ENCODE data around the gene LIMA1. TPM values are rescaled to one million over a fixed set of nuclear protein-coding genes. Genes with fewer than 3 reads are reported as not detected.

The LIMA1 gene
- total RNA-seq, 2 donors from 2014 or later = 20.7 to 28.3 TPM

DNA sequence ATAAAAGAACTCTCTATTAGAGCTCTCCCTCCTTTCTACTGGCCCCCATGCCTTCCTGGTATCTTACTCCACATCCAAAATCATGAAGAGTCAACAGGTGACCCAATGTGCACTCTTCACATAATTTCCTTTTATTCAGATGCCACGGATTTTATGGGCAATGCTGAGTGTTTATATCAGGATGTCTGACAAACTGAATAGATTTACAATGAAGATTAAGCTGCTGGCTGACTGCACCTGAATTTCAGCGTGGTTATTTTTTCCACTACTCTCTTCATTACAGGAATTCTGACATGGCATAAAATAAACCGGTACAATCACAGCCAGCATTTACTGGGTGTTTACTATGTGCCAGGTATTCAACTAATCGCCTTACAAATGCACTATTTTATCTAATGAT lies 86.8 kb downstream of the LIMA1 start:
- Histone ChIP-seq H3K27me3 (no peaks in the 10 kb centered on the region), H3K4me1 (no peaks in the 10 kb centered on the region), H3K4me3 (no peak overlapping the region), H3K9me3 (no peaks in the 10 kb centered on the region), H3K36me3 (peaks cover 47% of the 10 kb centered on the region), H3K27ac (no peak overlapping the region)
- TF ChIP-seq, protein P1, sequence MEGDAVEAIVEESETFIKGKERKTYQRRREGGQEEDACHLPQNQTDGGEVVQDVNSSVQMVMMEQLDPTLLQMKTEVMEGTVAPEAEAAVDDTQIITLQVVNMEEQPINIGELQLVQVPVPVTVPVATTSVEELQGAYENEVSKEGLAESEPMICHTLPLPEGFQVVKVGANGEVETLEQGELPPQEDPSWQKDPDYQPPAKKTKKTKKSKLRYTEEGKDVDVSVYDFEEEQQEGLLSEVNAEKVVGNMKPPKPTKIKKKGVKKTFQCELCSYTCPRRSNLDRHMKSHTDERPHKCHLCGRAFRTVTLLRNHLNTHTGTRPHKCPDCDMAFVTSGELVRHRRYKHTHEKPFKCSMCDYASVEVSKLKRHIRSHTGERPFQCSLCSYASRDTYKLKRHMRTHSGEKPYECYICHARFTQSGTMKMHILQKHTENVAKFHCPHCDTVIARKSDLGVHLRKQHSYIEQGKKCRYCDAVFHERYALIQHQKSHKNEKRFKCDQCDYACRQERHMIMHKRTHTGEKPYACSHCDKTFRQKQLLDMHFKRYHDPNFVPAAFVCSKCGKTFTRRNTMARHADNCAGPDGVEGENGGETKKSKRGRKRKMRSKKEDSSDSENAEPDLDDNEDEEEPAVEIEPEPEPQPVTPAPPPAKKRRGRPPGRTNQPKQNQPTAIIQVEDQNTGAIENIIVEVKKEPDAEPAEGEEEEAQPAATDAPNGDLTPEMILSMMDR (IDR thresholded peaks at IDR 0.05) = no peak
- no peak for DNase-seq (ENCODE audit: low spot score)

DNA sequence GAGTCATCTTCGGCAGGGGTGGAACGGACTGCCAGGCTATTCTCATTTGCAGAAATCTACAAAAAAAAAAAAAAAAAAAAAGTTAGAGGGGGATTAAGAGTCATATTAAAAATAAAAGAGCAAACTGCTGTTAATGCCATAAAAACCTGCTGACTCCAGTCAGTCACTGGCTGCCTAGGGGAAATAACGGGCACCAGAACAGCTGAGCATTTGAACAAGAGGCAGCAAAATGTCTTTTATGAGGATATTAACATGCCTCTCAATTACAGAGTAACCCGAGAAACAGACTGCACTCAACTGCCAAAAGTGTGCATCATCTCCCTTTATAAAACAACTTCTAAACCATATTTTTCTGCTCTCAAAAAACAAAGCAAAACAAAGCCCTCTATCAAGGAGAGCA lies 87.5 kb downstream of the LIMA1 start:
- DNase-seq (ENCODE audit: low spot score) = no peak
- Histone ChIP-seq H3K27me3 (no peaks in the 10 kb centered on the region), H3K9me3 (no peaks in the 10 kb centered on the region), H3K4me3 (no peak overlapping the region), H3K36me3 (peaks cover 47% of the 10 kb centered on the region), H3K4me1 (no peaks in the 10 kb centered on the region), H3K27ac (no peak overlapping the region)
- TF ChIP-seq, protein P1 (IDR thresholded peaks at IDR 0.05) = no peak

DNA sequence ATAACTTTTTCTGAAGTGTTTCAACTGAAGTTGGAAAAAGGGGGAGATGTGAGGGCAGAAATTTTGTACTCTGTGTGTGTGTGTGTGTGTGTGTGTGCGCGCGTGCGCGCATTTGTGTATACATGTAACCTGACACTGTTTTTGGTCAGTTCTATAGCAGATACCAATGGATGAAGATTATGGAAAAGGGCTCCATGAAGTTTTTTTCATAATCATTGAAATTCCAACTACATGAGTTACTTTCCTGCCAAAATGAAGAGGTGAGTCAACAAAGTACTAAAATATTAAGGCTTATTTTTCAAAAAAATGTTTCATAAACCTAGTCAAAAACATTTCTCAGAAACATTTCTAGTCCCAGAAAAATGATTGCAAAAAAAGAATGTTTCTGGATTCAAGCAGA lies 90.4 kb downstream of the LIMA1 start:
- H3K27me3 ChIP-seq = no peaks in the 10 kb centered on the region
- peaks cover 0 to 9% of the 10 kb centered on the region in 2 donors for H3K4me1 ChIP-seq
- no peak overlapping the region for H3K27ac ChIP-seq
- no peak for DNase-seq (ENCODE audit: low spot score)
- H3K36me3 ChIP-seq = peaks cover 31% of the 10 kb centered on the region
- no peak overlapping the region for H3K4me3 ChIP-seq
- H3K9me3 ChIP-seq = no peaks in the 10 kb centered on the region
- TF ChIP-seq, protein P1 (IDR thresholded peaks at IDR 0.05) = no peak

DNA sequence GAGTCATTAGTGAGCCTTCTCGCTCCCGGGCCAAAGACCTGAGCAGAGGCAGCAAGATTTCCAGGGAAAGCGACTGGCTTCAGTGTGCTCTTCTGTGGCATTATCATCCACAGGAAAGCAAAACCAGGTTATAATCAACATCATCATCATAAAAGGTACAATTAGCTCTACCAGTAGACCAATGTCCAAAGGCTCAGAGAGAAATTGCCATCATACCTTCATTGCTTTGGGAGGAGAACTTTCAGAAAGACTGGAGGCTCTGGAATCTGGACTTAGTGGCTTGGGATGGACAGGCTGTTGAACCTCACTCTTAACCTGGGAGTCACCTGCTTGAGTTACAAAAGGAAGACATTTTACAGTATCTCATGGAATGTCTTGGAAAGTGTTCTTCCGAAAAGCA lies 91.1 kb downstream of the LIMA1 start:
- Histone ChIP-seq H3K27ac (no peak overlapping the region), H3K4me1 (peaks cover 0 to 15% of the 10 kb centered on the region in 2 donors), H3K36me3 (peaks cover 30% of the 10 kb centered on the region), H3K4me3 (no peak overlapping the region), H3K9me3 (no peaks in the 10 kb centered on the region), H3K27me3 (no peaks in the 10 kb centered on the region)
- no peak for DNase-seq (ENCODE audit: low spot score)
- TF ChIP-seq, protein P1 (IDR thresholded peaks at IDR 0.05) = no peak

DNA sequence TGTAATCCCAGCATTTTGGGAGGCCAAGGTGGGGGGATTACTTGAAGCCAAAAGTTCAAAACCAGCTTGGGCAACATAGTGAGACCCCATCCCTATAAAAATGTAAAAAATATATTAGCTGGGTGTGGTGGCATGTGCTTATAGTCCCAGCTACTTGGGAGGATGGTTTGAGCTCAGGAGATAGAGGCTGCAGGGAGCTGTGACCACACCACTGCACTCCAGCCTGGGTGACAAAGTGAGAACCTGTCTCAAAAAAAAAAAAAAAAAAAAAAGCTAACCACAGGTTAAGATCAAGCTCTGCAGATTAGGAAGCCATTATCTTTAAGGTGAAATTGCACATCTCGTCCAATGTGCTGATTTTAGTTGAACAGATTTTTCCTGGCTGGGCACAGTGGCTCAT lies 92.5 kb downstream of the LIMA1 start:
- Histone ChIP-seq H3K4me1 (peaks cover 0 to 20% of the 10 kb centered on the region in 2 donors), H3K27me3 (no peaks in the 10 kb centered on the region), H3K36me3 (peaks cover 27% of the 10 kb centered on the region), H3K9me3 (no peaks in the 10 kb centered on the region), H3K4me3 (no peak overlapping the region), H3K27ac (no peak overlapping the region)
- TF ChIP-seq, protein P1 (IDR thresholded peaks at IDR 0.05) = no peak
- DNase-seq (ENCODE audit: low spot score) = no peak

DNA sequence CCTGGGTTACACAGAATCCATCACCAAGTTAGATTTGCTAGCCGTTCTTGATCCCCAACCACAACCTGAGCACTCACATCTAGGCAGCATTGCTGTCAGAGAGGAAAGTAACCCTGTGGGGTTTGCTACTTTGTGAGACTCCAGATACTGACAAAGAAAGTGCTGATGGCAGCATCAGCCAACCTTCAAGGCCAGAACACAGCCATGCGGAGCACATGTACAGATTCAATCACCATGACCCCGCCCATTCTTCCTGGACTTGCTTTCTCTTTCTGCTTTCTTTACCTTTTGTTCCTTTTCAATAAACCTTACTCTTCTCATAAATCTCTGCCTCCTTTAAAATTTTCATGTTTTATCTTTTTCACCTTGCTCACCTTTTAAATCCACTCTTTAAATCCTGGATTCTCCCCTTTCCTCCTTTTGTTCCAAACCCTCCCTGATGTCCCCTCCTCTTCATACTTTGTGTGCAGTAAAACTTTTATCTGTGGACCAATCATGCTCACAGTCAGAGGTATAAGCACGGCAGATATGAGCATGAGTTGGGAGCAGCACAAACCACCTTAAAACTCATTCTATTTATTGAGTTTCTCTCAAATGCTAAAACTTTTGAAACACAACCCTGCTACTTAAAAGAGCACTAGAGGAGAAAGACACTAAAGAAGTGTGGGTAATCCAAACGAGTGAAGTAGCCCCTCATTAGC lies 94.3 kb downstream of the LIMA1 start:
- Histone ChIP-seq H3K27me3 (no peaks in the 10 kb centered on the region), H3K4me1 (peaks cover 0 to 20% of the 10 kb centered on the region in 2 donors), H3K4me3 (no peak overlapping the region), H3K27ac (no peak overlapping the region), H3K36me3 (peaks cover 20% of the 10 kb centered on the region), H3K9me3 (no peaks in the 10 kb centered on the region)
- no peak for DNase-seq (ENCODE audit: low spot score)
- TF ChIP-seq, protein P1 (IDR thresholded peaks at IDR 0.05) = no peak
